ENCODE data around the gene MLX. TPM values are rescaled to one million over a fixed set of nuclear protein-coding genes. Genes with fewer than 3 reads are reported as not detected.

The MLX gene
- total RNA-seq, 1 donor from 2014 or later: 33.2 TPM

GRCh38 chr17:42526031-42526444, 40.9 kb upstream of the MLX start:
- no peak overlapping the region for H3K4me3 ChIP-seq (ENCODE audit: low read depth, low read length)
- TF ChIP-seq CTCF (IDR thresholded peaks at IDR 0.05; ENCODE audit: insufficient read depth, low read length, severe bottlenecking): no peak
- no peaks in the 10 kb centered on the region for H3K27me3 ChIP-seq (ENCODE audit: control insufficient read depth, insufficient read depth, low read length)
- DNase-seq (ENCODE audit: low read depth): peak; percentile 21
- peaks cover 4% of the 10 kb centered on the region for H3K36me3 ChIP-seq (ENCODE audit: control insufficient read depth, insufficient read depth, low read length)
- no peak for FAIRE-seq

- DNase-seq (ENCODE audit: low read depth) (no peak), FAIRE-seq (no peak)
- TF ChIP-seq CTCF (IDR thresholded peaks at IDR 0.05; ENCODE audit: insufficient read depth, low read length, severe bottlenecking): no peak
Measured at GRCh38 chr17:42527932-42528331, 39.0 kb upstream of the MLX start.

GRCh38 chr17:42529061-42529460, 37.8 kb upstream of the MLX start:
- Histone ChIP-seq H3K27me3 (ENCODE audit: control insufficient read depth, insufficient read depth, low read length) (no peaks in the 10 kb centered on the region), H3K36me3 (ENCODE audit: control insufficient read depth, insufficient read depth, low read length) (no peaks in the 10 kb centered on the region), H3K4me3 (ENCODE audit: low read depth, low read length) (no peak overlapping the region)
- DNase-seq (ENCODE audit: low read depth) (no peak), FAIRE-seq (no peak)
- no peak for TF ChIP-seq CTCF (IDR thresholded peaks at IDR 0.05; ENCODE audit: insufficient read depth, low read length, severe bottlenecking)

More at GRCh38 chr17:42527932-42528331, 39.0 kb upstream of the MLX start:
- Histone ChIP-seq H3K4me3 (ENCODE audit: low read depth, low read length) (no peak overlapping the region), H3K36me3 (ENCODE audit: control insufficient read depth, insufficient read depth, low read length) (no peaks in the 10 kb centered on the region), H3K27me3 (ENCODE audit: control insufficient read depth, insufficient read depth, low read length) (no peaks in the 10 kb centered on the region)

- no peak for TF ChIP-seq CTCF (IDR thresholded peaks at IDR 0.05; ENCODE audit: insufficient read depth, low read length, severe bottlenecking)
- Histone ChIP-seq H3K4me3 (ENCODE audit: low read depth, low read length) (no peak overlapping the region), H3K27me3 (ENCODE audit: control insufficient read depth, insufficient read depth, low read length) (no peaks in the 10 kb centered on the region), H3K36me3 (ENCODE audit: control insufficient read depth, insufficient read depth, low read length) (no peaks in the 10 kb centered on the region)
- no peak for DNase-seq (ENCODE audit: low read depth)
- no peak for FAIRE-seq
Measured at GRCh38 chr17:42530952-42531454, 35.9 kb upstream of the MLX start.

- DNase-seq (ENCODE audit: low read depth) (peak; percentile 20), FAIRE-seq (no peak)
- Histone ChIP-seq H3K36me3 (ENCODE audit: control insufficient read depth, insufficient read depth, low read length) (no peaks in the 10 kb centered on the region), H3K27me3 (ENCODE audit: control insufficient read depth, insufficient read depth, low read length) (no peaks in the 10 kb centered on the region), H3K4me3 (ENCODE audit: low read depth, low read length) (peak overlapping the region; percentile 39)
- peak; percentile 33 for TF ChIP-seq CTCF (IDR thresholded peaks at IDR 0.05; ENCODE audit: insufficient read depth, low read length, severe bottlenecking)
Measured at GRCh38 chr17:42531455-42532354, 35.2 kb upstream of the MLX start.
